Epithelial cell of prostate (primary cell): ENCODE measurements around the gene NECTIN1.
A peak's percentile ranks its signal among the peaks of the same experiment; 100 is the strongest.

Experiments used
- DNase-seq: peaks from one replicate; pipeline ENCODE4 v3.0.0-alpha.2; 2011; ENCODE audit warnings: low read depth, low spot score
- H3K27ac ChIP-seq: fragments of 450-650 bp; 2 replicates; pipeline ENCODE4 v1.5.1; 2017; ENCODE audit warnings: mild to moderate bottlenecking

The NECTIN1 gene

GRCh38 chr11:119699227-119699626, 29.8 kb downstream of the NECTIN1 start:
- no peak for DNase-seq
- peak overlapping the region; percentile 99 for H3K27ac ChIP-seq

- H3K27ac ChIP-seq: peak overlapping the region; percentile 99
- DNase-seq: no peak
Observed at GRCh38 chr11:119697882-119698281, 31.1 kb downstream of the NECTIN1 start.

GRCh38 chr11:119697445-119697844, 31.6 kb downstream of the NECTIN1 start:
- peak overlapping the region; percentile 99 for H3K27ac ChIP-seq
- no peak for DNase-seq

- DNase-seq: peak; percentile 98
- H3K27ac ChIP-seq: peak overlapping the region; percentile 99
Observed at GRCh38 chr11:119696378-119697222, 32.4 kb downstream of the NECTIN1 start.

GRCh38 chr11:119694334-119694733, 34.7 kb downstream of the NECTIN1 start:
- DNase-seq: no peak

GRCh38 chr11:119693253-119693815, 35.7 kb downstream of the NECTIN1 start:
- peak overlapping the region; percentile 99 for H3K27ac ChIP-seq
- no peak for DNase-seq

More at GRCh38 chr11:119694334-119694733, 34.7 kb downstream of the NECTIN1 start:
- H3K27ac ChIP-seq: peak overlapping the region; percentile 99

- peak overlapping the region; percentile 99 for H3K27ac ChIP-seq
- no peak for DNase-seq
Observed at GRCh38 chr11:119692540-119692820, 36.5 kb downstream of the NECTIN1 start.

- DNase-seq: peak; percentile 99
- H3K27ac ChIP-seq: peak overlapping the region; percentile 99
Observed at GRCh38 chr11:119691701-119692539, 37.1 kb downstream of the NECTIN1 start.

GRCh38 chr11:119691020-119691666, 37.9 kb downstream of the NECTIN1 start:
- DNase-seq: no peak
- peak overlapping the region; percentile 99 for H3K27ac ChIP-seq

- peak overlapping the region; percentile 99 for H3K27ac ChIP-seq
- DNase-seq: no peak
Observed at GRCh38 chr11:119689302-119689701, 39.7 kb downstream of the NECTIN1 start.

- peak overlapping the region; percentile 99 for H3K27ac ChIP-seq
- DNase-seq: no peak
Observed at GRCh38 chr11:119688356-119688755, 40.6 kb downstream of the NECTIN1 start.

- no peak for DNase-seq
- peak overlapping the region; percentile 99 for H3K27ac ChIP-seq
Observed at GRCh38 chr11:119687373-119688046, 41.5 kb downstream of the NECTIN1 start.

GRCh38 chr11:119686177-119686882, 42.7 kb downstream of the NECTIN1 start:
- H3K27ac ChIP-seq: peak overlapping the region; percentile 99
- DNase-seq: no peak

GRCh38 chr11:119685111-119685746, 43.8 kb downstream of the NECTIN1 start:
- peak overlapping the region; percentile 99 for H3K27ac ChIP-seq
- no peak for DNase-seq

- DNase-seq: peak; percentile 85
- peak overlapping the region; percentile 99 for H3K27ac ChIP-seq
Observed at GRCh38 chr11:119684361-119685110, 44.5 kb downstream of the NECTIN1 start.

- peak; percentile 90 for DNase-seq
- H3K27ac ChIP-seq: peak overlapping the region; percentile 99
Observed at GRCh38 chr11:119683783-119684182, 45.2 kb downstream of the NECTIN1 start.

GRCh38 chr11:119681361-119681910, 47.6 kb downstream of the NECTIN1 start:
- peak overlapping the region; percentile 99 for H3K27ac ChIP-seq
- no peak for DNase-seq
